Keratinocyte (primary cell): ENCODE results near the gene UFD1. TPM values are rescaled to one million over a fixed set of nuclear protein-coding genes. Genes with fewer than 3 reads are reported as not detected.

Experiments
- DNase-seq: peaks from one replicate; pipeline ENCODE4 v3.0.0-alpha.2; 2011; ENCODE audit warnings: low read depth, missing footprints, low spot score
- FAIRE-seq: peaks from 2 replicates; lab custom pipeline; 2011; peaks lifted over from hg19 to GRCh38; lab: Jason Lieb, UNC
- H2AFZ ChIP-seq: 2 replicates; pipeline ENCODE4 v1.6.0; 2012; ENCODE audit warnings: low read length, control low read depth, inconsistent platforms; ENCODE audit not compliant: control insufficient read depth
- H3K27ac ChIP-seq: 2 replicates; pipeline ENCODE4 v1.5.1; 2011; ENCODE audit warnings: low read length; ENCODE audit not compliant: control insufficient read depth, insufficient read depth
- H3K27me3 ChIP-seq: 3 replicates; pipeline ENCODE4 v1.6.0; 2011; ENCODE audit warnings: low read length; ENCODE audit not compliant: control insufficient read depth, insufficient read depth; ENCODE audit errors: extremely low read depth
- H3K36me3 ChIP-seq, 2 experiments: 2 replicates in 1 of 2; 3 replicates in 1 of 2; pipeline ENCODE4 v1.5.1; 2011; ENCODE audit warnings: low read length in 2 of 2, mild to moderate bottlenecking in 1 of 2; ENCODE audit not compliant: control insufficient read depth in 2 of 2, insufficient read depth in 2 of 2; ENCODE audit errors: extremely low read depth in 1 of 2
- H3K4me1 ChIP-seq: 3 replicates; pipeline ENCODE4 v1.5.1; 2011; ENCODE audit warnings: low read length; ENCODE audit not compliant: control insufficient read depth, insufficient read depth; ENCODE audit errors: extremely low read depth
- H3K4me2 ChIP-seq: 3 replicates; pipeline ENCODE4 v1.6.0; 2011; ENCODE audit warnings: low read depth, low read length; ENCODE audit not compliant: control insufficient read depth, insufficient read depth; ENCODE audit errors: extremely low read depth
- H3K4me3 ChIP-seq, 3 experiments: fragments of 200-600 bp in 1 of 3; sonication (generic) in 1 of 3; 2 replicates in 2 of 3; 3 replicates in 1 of 3; pipeline ENCODE4 v1.5.1; 2011 to 2016; ENCODE audit warnings: low read length in 3 of 3, mild to moderate bottlenecking in 3 of 3, control low read depth in 2 of 3, inconsistent platforms in 1 of 3, low read depth in 1 of 3, mixed read lengths in 1 of 3, mixed run types in 1 of 3, moderate library complexity in 1 of 3; ENCODE audit not compliant: control insufficient read depth in 2 of 3, insufficient read depth in 2 of 3; ENCODE audit errors: extremely low read depth in 1 of 3
- H3K79me2 ChIP-seq: 2 replicates; pipeline ENCODE4 v1.6.0; 2012; ENCODE audit warnings: low read length; ENCODE audit not compliant: control insufficient read depth, insufficient read depth
- H3K9ac ChIP-seq: 3 replicates; pipeline ENCODE4 v1.6.0; 2011; ENCODE audit warnings: low read length; ENCODE audit not compliant: control insufficient read depth, insufficient read depth; ENCODE audit errors: extremely low read depth
- H3K9me1 ChIP-seq: 3 replicates; pipeline ENCODE4 v1.6.0; 2011; ENCODE audit warnings: low read length; ENCODE audit not compliant: control insufficient read depth, insufficient read depth; ENCODE audit errors: extremely low read depth
- H3K9me3 ChIP-seq: 2 replicates; pipeline ENCODE4 v1.5.1; 2012; ENCODE audit warnings: low read depth, low read length; ENCODE audit not compliant: control insufficient read depth
- H4K20me1 ChIP-seq: 3 replicates; pipeline ENCODE4 v1.6.0; 2011; ENCODE audit warnings: low read length; ENCODE audit not compliant: control insufficient read depth, insufficient read depth; ENCODE audit errors: extremely low read depth
- CTCF ChIP-seq, 3 experiments: IDR thresholded peaks in 1 of 3; conservative IDR thresholded peaks in 1 of 3; optimal IDR thresholded peaks in 1 of 3; 2 replicates in 2 of 3; 3 replicates in 1 of 3; pipeline versions ENCODE3 to v1.5.1; 2011; ENCODE audit warnings: low read length in 3 of 3, mild to moderate bottlenecking in 3 of 3, moderate library complexity in 2 of 3, control low read depth in 1 of 3, inconsistent platforms in 1 of 3; ENCODE audit not compliant: insufficient read depth in 2 of 3; ENCODE audit errors: extremely low read depth in 1 of 3
- EZH2 ChIP-seq: IDR thresholded peaks from one replicate; pipeline ENCODE4 v1.6.1; 2012; ENCODE audit warnings: inconsistent platforms, mild to moderate bottlenecking, low read length, moderate library complexity
- dilution Hi-C: fragments of 300-500 bp; cut with MboI; formaldehyde crosslinking; loops from one replicate; pipeline ENCODE4 v1.7.0; 2020; ENCODE audit warnings: low sequenced_read_pairs; ENCODE audit not compliant: extremely low pct_ligation_motif_present
- polyA plus RNA-seq, 5 experiments: library from polyadenylated mRNA; depleted of rRNA in 3 of 5; stranded (reverse) in 3 of 5; stranded (forward) in 1 of 5; unstranded in 1 of 5; fragments of >200 nt; gene quantifications; 1 replicate in 1 of 5; 2 replicates in 3 of 5; 3 replicates in 1 of 5; pipeline versions ENCODE4 v1.2.1 to v1.2.3, GENCODE V29; 2011 to 2012; ENCODE audit warnings: missing spikeins in 2 of 5, low read depth in 1 of 5, low replicate concordance in 1 of 5

Gene UFD1
- polyA plus RNA-seq, 1 donor (not counting 4 experiments of a cell fraction or from before 2014, with no cell fraction given), result 145 TPM

GRCh38 chr22:19515654-19516377, 36.8 kb upstream of the UFD1 start:
- no peak for FAIRE-seq
- H3K36me3 ChIP-seq, result peaks cover 0 to 26% of the 10 kb centered on the region in 2 experiments
- H3K27ac ChIP-seq, result no peak overlapping the region
- no peak overlapping the region for H3K4me2 ChIP-seq
- TF ChIP-seq CTCF (optimal IDR thresholded peaks at IDR 0.05 in 1 of 3, IDR thresholded peaks at IDR 0.05 in 1 of 3, conservative IDR thresholded peaks at IDR 0.05 in 1 of 3; ENCODE audit: extremely low read depth in 1 of 3, insufficient read depth in 2 of 3, low read length in 3 of 3) (no peak), EZH2 (no peak)
- H3K4me1 ChIP-seq, result peaks cover 7% of the 10 kb centered on the region
- H4K20me1 ChIP-seq, result peaks cover 4% of the 10 kb centered on the region
- no peaks in the 10 kb centered on the region for H3K79me2 ChIP-seq
- H2AFZ ChIP-seq, result no peak overlapping the region
- no peaks in the 10 kb centered on the region for H3K9me3 ChIP-seq
- dilution Hi-C loops, result no loop called here
- no peak overlapping the region for H3K4me3 ChIP-seq
- H3K9ac ChIP-seq, result no peak overlapping the region
- no peak for DNase-seq
- no peaks in the 10 kb centered on the region for H3K9me1 ChIP-seq
- no peaks in the 10 kb centered on the region for H3K27me3 ChIP-seq

GRCh38 chr22:19514831-19515565, 36.0 kb upstream of the UFD1 start:
- Histone ChIP-seq H3K36me3 (peaks cover 0 to 26% of the 10 kb centered on the region in 2 experiments), H3K4me1 (peaks cover 7% of the 10 kb centered on the region), H2AFZ (no peak overlapping the region), H3K9me1 (no peaks in the 10 kb centered on the region), H3K27ac (no peak overlapping the region), H3K4me2 (no peak overlapping the region), H4K20me1 (no peaks in the 10 kb centered on the region), H3K9me3 (no peaks in the 10 kb centered on the region), H3K79me2 (no peaks in the 10 kb centered on the region), H3K27me3 (no peaks in the 10 kb centered on the region), H3K4me3 (no peak overlapping the region), H3K9ac (no peak overlapping the region)
- dilution Hi-C loops, result no loop called here
- DNase-seq (no peak), FAIRE-seq (no peak)
- TF ChIP-seq CTCF (optimal IDR thresholded peaks at IDR 0.05 in 1 of 3, IDR thresholded peaks at IDR 0.05 in 1 of 3, conservative IDR thresholded peaks at IDR 0.05 in 1 of 3; ENCODE audit: extremely low read depth in 1 of 3, insufficient read depth in 2 of 3, low read length in 3 of 3) (no peak), EZH2 (no peak)
